MG63 (cell line): Measurements from ENCODE around the gene PDCD2L. TPM values are rescaled to one million over a fixed set of nuclear protein-coding genes. Genes with fewer than 3 reads are reported as not detected.
A peak's percentile ranks its signal among the peaks of the same experiment; 100 is the strongest.

ENCODE experiments used
- DNase-seq: peaks from one replicate; pipeline ENCODE4 v3.0.0-alpha.2; 2020
- H3K27me3 ChIP-seq: fragments of 250-450 bp; sonication (Bioruptor Pico); 2 replicates; pipeline ENCODE4 v1.5.1; 2020; ENCODE audit warnings: mild to moderate bottlenecking, moderate library complexity
- H3K36me3 ChIP-seq: fragments of 250-450 bp; sonication (Bioruptor Pico); 2 replicates; pipeline ENCODE4 v1.5.1; 2020; ENCODE audit warnings: mild to moderate bottlenecking, moderate library complexity
- H3K4me3 ChIP-seq: fragments of 250-450 bp; sonication (Bioruptor Pico); 2 replicates; pipeline ENCODE4 v1.5.1; 2020; ENCODE audit warnings: mild to moderate bottlenecking, moderate library complexity
- H3K9me3 ChIP-seq: fragments of 250-450 bp; sonication (Bioruptor Pico); 2 replicates; pipeline ENCODE4 v1.5.1; 2020; ENCODE audit warnings: mild to moderate bottlenecking, moderate library complexity
- total RNA-seq: library from RNA; depleted of rRNA; stranded (reverse); fragments of >200 nt; shearing (Covaris generic); gene quantifications from 2 replicates; pipeline ENCODE4 v1.2.3, GENCODE V29; 2014; ENCODE audit warnings: low replicate concordance; rRNA removed

The PDCD2L gene
- 10.6 and 19.8 TPM in 2 replicates for total RNA-seq

- peaks cover 24% of the 10 kb centered on the region for H3K36me3 ChIP-seq
- DNase-seq: peak; percentile 88
- H3K4me3 ChIP-seq: peak within 1 kb of the TSS; percentile 88
- H3K9me3 ChIP-seq: no peaks in the 10 kb centered on the region
- no peaks in the 10 kb centered on the region for H3K27me3 ChIP-seq
These were observed at the start of gene PDCD2L for GRCh38 chr19:34404109-34404909. Gene PDCD2L, plus strand, starts transcription at chr19:34404399. Its CDS starts 32 bp downstream, at chr19:34404431.

GRCh38 chr19:34355201-34355600 lies 49.0 kb upstream of the PDCD2L start:
- Histone ChIP-seq H3K9me3 (no peaks in the 10 kb centered on the region), H3K36me3 (peaks cover 24% of the 10 kb centered on the region), H3K4me3 (no peak overlapping the region), H3K27me3 (no peaks in the 10 kb centered on the region)
- DNase-seq: no peak

GRCh38 chr19:34356875-34357274 lies 47.3 kb upstream of the PDCD2L start:
- no peak for DNase-seq
- peaks cover 17% of the 10 kb centered on the region for H3K36me3 ChIP-seq
- no peaks in the 10 kb centered on the region for H3K9me3 ChIP-seq
- H3K27me3 ChIP-seq: no peaks in the 10 kb centered on the region
- no peak overlapping the region for H3K4me3 ChIP-seq

- no peak for DNase-seq
- Histone ChIP-seq H3K9me3 (no peaks in the 10 kb centered on the region), H3K4me3 (no peak overlapping the region)
These were observed 46.8 kb upstream of the PDCD2L start for GRCh38 chr19:34357431-34357830.

GRCh38 chr19:34359140-34359953 lies 44.9 kb upstream of the PDCD2L start:
- DNase-seq: peak; percentile 98
- peaks cover 8% of the 10 kb centered on the region for H3K36me3 ChIP-seq
- H3K27me3 ChIP-seq: no peaks in the 10 kb centered on the region
- no peaks in the 10 kb centered on the region for H3K9me3 ChIP-seq
- H3K4me3 ChIP-seq: peak overlapping the region; percentile 42

More at GRCh38 chr19:34357431-34357830, 46.8 kb upstream of the PDCD2L start:
- Histone ChIP-seq H3K27me3 (no peaks in the 10 kb centered on the region), H3K36me3 (peaks cover 16% of the 10 kb centered on the region)

- Histone ChIP-seq H3K9me3 (no peaks in the 10 kb centered on the region), H3K36me3 (peaks cover 8% of the 10 kb centered on the region), H3K4me3 (peak overlapping the region; percentile 42), H3K27me3 (no peaks in the 10 kb centered on the region)
- no peak for DNase-seq
These were observed 44.3 kb upstream of the PDCD2L start for GRCh38 chr19:34359954-34360315.

- peaks cover 7% of the 10 kb centered on the region for H3K36me3 ChIP-seq
- no peak for DNase-seq
- no peaks in the 10 kb centered on the region for H3K9me3 ChIP-seq
- no peaks in the 10 kb centered on the region for H3K27me3 ChIP-seq
- H3K4me3 ChIP-seq: no peak overlapping the region
These were observed 43.8 kb upstream of the PDCD2L start for GRCh38 chr19:34360354-34360909.

GRCh38 chr19:34362679-34363069 lies 41.5 kb upstream of the PDCD2L start:
- DNase-seq: no peak
- H3K27me3 ChIP-seq: no peaks in the 10 kb centered on the region
- no peak overlapping the region for H3K4me3 ChIP-seq
- H3K36me3 ChIP-seq: peaks cover 23% of the 10 kb centered on the region
- H3K9me3 ChIP-seq: no peaks in the 10 kb centered on the region

- Histone ChIP-seq H3K27me3 (no peaks in the 10 kb centered on the region), H3K4me3 (no peak overlapping the region), H3K36me3 (peaks cover 25% of the 10 kb centered on the region), H3K9me3 (no peaks in the 10 kb centered on the region)
- no peak for DNase-seq
These were observed 41.1 kb upstream of the PDCD2L start for GRCh38 chr19:34363094-34363493.

GRCh38 chr19:34363930-34364329 lies 40.3 kb upstream of the PDCD2L start:
- DNase-seq: no peak

GRCh38 chr19:34364462-34364829 lies 39.8 kb upstream of the PDCD2L start:
- Histone ChIP-seq H3K4me3 (peak overlapping the region; percentile 82), H3K36me3 (peaks cover 39% of the 10 kb centered on the region), H3K27me3 (no peaks in the 10 kb centered on the region), H3K9me3 (no peaks in the 10 kb centered on the region)
- DNase-seq: no peak

More at GRCh38 chr19:34363930-34364329, 40.3 kb upstream of the PDCD2L start:
- Histone ChIP-seq H3K27me3 (no peaks in the 10 kb centered on the region), H3K9me3 (no peaks in the 10 kb centered on the region), H3K36me3 (peaks cover 34% of the 10 kb centered on the region), H3K4me3 (no peak overlapping the region)

- DNase-seq: peak; percentile 76
- Histone ChIP-seq H3K36me3 (peaks cover 44% of the 10 kb centered on the region), H3K27me3 (no peaks in the 10 kb centered on the region), H3K4me3 (peak within 1 kb of the TSS; percentile 82), H3K9me3 (no peaks in the 10 kb centered on the region)
These were observed 39.3 kb upstream of the PDCD2L start, which contains the start of gene GPI for GRCh38 chr19:34364830-34365462. Gene GPI, plus strand, starts transcription at chr19:34365196. Its CDS starts 71 bp downstream, at chr19:34365267.

- peaks cover 52% of the 10 kb centered on the region for H3K36me3 ChIP-seq
- no peaks in the 10 kb centered on the region for H3K27me3 ChIP-seq
- no peaks in the 10 kb centered on the region for H3K9me3 ChIP-seq
- H3K4me3 ChIP-seq: peak overlapping the region; percentile 82
- DNase-seq: peak; percentile 47
These were observed 38.5 kb upstream of the PDCD2L start for GRCh38 chr19:34365463-34366401.

GRCh38 chr19:34366738-34367623 lies 37.2 kb upstream of the PDCD2L start:
- peak; percentile 18 for DNase-seq
- Histone ChIP-seq H3K27me3 (no peaks in the 10 kb centered on the region), H3K36me3 (peaks cover 62% of the 10 kb centered on the region), H3K4me3 (peak overlapping the region; percentile 82), H3K9me3 (no peaks in the 10 kb centered on the region)

- no peak for DNase-seq
- no peaks in the 10 kb centered on the region for H3K27me3 ChIP-seq
- H3K4me3 ChIP-seq: no peak overlapping the region
- H3K9me3 ChIP-seq: no peaks in the 10 kb centered on the region
- H3K36me3 ChIP-seq: peaks cover 69% of the 10 kb centered on the region
These were observed 36.6 kb upstream of the PDCD2L start for GRCh38 chr19:34367624-34367957.
